ENCODE measurements around the gene PREX1. TPM values are rescaled to one million over a fixed set of nuclear protein-coding genes. Genes with fewer than 3 reads are reported as not detected.

The PREX1 gene
- total RNA-seq, 2 donors from 2014 or later = 7.4 to 37.9 TPM

DNA sequence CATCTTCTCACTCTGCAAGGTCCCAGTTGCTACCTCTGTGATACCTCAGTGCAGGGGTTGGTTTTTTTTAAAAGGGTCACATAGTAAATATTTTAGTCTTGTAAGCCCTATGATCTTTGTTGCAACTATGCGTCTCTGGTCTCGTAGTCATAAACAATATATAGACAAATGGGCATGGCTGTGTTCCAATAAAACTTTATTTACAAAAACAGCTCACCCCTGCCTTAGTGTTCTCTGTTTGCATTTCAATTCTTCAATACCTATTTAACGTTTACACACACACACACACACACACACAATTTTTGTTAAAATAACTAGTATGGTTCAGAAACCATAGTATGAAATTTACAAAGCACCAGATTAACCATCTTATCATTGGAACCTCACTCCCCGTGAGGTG, 216.8 kb downstream of the PREX1 start:
- intact Hi-C loops (cut with DNase I) = loop anchor here (10.0 kb wide), 1 partner anchor 436 kb away; no protein-coding TSS in a partner anchor

DNA sequence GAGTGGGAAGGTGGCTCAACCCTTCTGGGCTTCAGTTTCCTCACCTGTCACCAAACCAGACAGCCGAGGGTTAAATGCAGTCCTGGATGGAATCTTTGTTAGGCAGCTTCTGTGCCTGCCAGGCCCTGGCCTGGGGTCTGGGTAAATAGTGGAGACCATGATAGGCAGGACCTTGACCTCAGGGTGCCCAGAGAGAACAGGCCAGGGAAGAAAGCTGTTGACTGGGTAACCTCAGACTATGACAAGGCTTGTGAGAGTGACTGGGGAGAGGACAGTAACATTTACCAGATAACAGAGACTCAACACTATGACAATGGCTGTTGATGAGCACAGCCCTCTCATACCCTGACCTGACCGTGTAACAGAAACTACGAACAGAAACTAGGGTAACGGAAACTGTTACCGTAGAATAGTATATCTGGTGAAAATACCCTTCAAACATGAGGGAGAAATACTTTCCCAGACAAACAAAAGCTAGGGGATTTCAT, 218.3 kb downstream of the PREX1 start:
- Histone ChIP-seq H3K9me3 (no peaks in the 10 kb centered on the region), H3K27ac (no peak overlapping the region), H3K4me3 (no peak overlapping the region), H3K27me3 (replicated peaks; ENCODE audit: insufficient read depth) (no peaks in the 10 kb centered on the region), H3K4me1 (replicated peaks) (no peaks in the 10 kb centered on the region), H3K36me3 (no peaks in the 10 kb centered on the region)
- intact Hi-C loops (cut with DNase I) = no loop called here
- no peak for DNase-seq (ENCODE audit: low spot score)
- TF ChIP-seq POLR2A (IDR thresholded peaks at IDR 0.05) (no peak), POLR2AphosphoS5 (IDR thresholded peaks at IDR 0.05) (no peak)
- TF ChIP-seq, protein P1, sequence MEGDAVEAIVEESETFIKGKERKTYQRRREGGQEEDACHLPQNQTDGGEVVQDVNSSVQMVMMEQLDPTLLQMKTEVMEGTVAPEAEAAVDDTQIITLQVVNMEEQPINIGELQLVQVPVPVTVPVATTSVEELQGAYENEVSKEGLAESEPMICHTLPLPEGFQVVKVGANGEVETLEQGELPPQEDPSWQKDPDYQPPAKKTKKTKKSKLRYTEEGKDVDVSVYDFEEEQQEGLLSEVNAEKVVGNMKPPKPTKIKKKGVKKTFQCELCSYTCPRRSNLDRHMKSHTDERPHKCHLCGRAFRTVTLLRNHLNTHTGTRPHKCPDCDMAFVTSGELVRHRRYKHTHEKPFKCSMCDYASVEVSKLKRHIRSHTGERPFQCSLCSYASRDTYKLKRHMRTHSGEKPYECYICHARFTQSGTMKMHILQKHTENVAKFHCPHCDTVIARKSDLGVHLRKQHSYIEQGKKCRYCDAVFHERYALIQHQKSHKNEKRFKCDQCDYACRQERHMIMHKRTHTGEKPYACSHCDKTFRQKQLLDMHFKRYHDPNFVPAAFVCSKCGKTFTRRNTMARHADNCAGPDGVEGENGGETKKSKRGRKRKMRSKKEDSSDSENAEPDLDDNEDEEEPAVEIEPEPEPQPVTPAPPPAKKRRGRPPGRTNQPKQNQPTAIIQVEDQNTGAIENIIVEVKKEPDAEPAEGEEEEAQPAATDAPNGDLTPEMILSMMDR (IDR thresholded peaks at IDR 0.05) = no peak
- WGBS = 83% methylated on average over 5 of the region's 5 CpGs

More for the DNA sequence above, 216.8 kb downstream of the PREX1 start:
- Histone ChIP-seq H3K27me3 (replicated peaks; ENCODE audit: insufficient read depth) (no peaks in the 10 kb centered on the region), H3K4me1 (replicated peaks) (no peaks in the 10 kb centered on the region), H3K27ac (no peak overlapping the region), H3K9me3 (no peaks in the 10 kb centered on the region), H3K36me3 (no peaks in the 10 kb centered on the region), H3K4me3 (no peak overlapping the region)
- WGBS = 60% methylated on average over 4 of the region's 4 CpGs
- DNase-seq (ENCODE audit: low spot score) = no peak
- TF ChIP-seq, protein P1 (IDR thresholded peaks at IDR 0.05) = no peak
- TF ChIP-seq POLR2A (IDR thresholded peaks at IDR 0.05) = no peak
- no peak for TF ChIP-seq POLR2AphosphoS5 (IDR thresholded peaks at IDR 0.05)

DNA sequence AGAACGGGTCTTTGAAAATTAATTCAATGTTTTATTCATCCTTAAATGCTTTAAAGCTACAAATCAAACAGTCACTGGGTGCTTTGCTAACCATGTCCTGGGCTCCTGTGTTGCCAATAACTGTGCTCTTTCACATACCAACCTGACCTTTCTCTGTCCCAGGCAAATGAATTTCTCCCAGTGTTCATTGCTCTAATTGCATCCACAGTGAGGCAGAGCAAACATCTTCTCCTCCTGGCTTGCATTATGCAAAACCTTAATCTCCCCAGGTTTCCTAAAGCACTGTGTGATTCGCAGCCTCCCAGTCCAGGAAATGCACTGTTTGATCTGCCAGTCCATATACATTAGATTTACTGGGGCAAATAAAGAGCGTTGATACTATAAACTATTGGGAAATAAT, 219.0 kb downstream of the PREX1 start:
- no peak for TF ChIP-seq POLR2A (IDR thresholded peaks at IDR 0.05)
- TF ChIP-seq, protein P1 (IDR thresholded peaks at IDR 0.05) = no peak
- TF ChIP-seq POLR2AphosphoS5 (IDR thresholded peaks at IDR 0.05) = no peak
- no peak for DNase-seq (ENCODE audit: low spot score)
- H3K27me3 ChIP-seq (replicated peaks; ENCODE audit: insufficient read depth) = no peaks in the 10 kb centered on the region
- no peak overlapping the region for H3K27ac ChIP-seq
- no peak overlapping the region for H3K4me3 ChIP-seq
- intact Hi-C loops (cut with DNase I) = no loop called here
- WGBS = 78% methylated on average over 3 of the region's 3 CpGs
- no peaks in the 10 kb centered on the region for H3K4me1 ChIP-seq (replicated peaks)
- no peaks in the 10 kb centered on the region for H3K9me3 ChIP-seq
- H3K36me3 ChIP-seq = no peaks in the 10 kb centered on the region

DNA sequence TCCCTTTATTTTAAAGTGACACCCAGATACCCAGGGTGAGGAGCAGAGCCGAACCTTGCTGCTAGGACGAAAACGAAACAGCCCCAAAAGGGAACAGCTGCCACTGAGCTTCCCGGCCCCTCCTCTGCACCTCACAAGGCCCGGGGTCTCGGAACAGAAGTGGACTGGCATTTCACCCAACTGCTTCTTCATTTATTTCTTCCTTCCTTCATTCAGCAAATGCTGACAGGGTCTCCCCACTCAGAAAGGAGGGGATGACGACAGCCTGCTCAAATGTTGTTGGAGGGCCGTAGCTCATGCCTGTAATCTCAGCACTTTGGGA, 220.3 kb downstream of the PREX1 start:
- Histone ChIP-seq H3K27me3 (replicated peaks; ENCODE audit: insufficient read depth) (no peaks in the 10 kb centered on the region), H3K9me3 (no peaks in the 10 kb centered on the region), H3K27ac (no peak overlapping the region), H3K36me3 (no peaks in the 10 kb centered on the region), H3K4me3 (no peak overlapping the region), H3K4me1 (replicated peaks) (no peaks in the 10 kb centered on the region)
- intact Hi-C loops (cut with DNase I) = no loop called here
- 95% methylated on average over 8 of the region's 8 CpGs for WGBS
- DNase-seq (ENCODE audit: low spot score) = no peak
- TF ChIP-seq POLR2AphosphoS5 (IDR thresholded peaks at IDR 0.05) = no peak
- TF ChIP-seq, protein P1 (IDR thresholded peaks at IDR 0.05) = no peak
- TF ChIP-seq POLR2A (IDR thresholded peaks at IDR 0.05) = no peak

DNA sequence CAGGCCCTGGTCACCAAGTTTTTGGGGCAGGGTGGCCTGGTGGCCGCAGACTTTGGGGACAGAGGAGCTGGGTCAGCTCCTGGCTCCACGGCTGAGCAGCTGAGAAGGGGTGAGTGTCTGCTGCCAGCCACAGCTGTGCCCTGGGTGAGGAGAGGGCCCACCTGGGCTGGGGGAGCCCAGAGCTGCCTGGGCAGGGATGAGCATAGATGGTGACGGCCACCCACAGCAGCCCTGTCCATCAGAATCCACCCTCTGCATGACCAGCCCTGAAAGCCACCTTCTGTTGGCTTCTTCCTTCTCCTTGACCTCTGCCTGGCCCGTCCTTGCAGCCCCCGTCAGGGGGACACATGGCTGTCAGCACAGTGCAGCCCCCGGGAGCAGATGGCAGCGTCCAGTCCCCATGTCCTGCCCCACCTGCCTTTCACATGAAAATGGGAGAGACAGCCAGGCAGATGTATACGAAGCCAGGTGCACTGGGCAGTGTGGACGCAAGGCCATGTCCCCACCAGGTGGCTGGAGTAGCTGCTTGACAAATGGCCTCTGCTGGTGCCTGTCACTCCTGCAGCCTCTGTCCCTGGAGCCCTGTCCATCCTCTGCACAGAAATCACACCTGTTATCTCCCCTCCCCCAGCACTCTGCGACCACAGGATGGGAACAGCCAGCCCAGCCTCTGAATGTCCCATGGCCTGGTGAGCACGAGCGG, 220.8 kb downstream of the PREX1 start:
- TF ChIP-seq, protein P1 (IDR thresholded peaks at IDR 0.05) = no peak
- TF ChIP-seq POLR2AphosphoS5 (IDR thresholded peaks at IDR 0.05) (no peak), POLR2A (IDR thresholded peaks at IDR 0.05) (no peak)
- no peak for DNase-seq (ENCODE audit: low spot score)
- H3K4me3 ChIP-seq = no peak overlapping the region
- intact Hi-C loops (cut with DNase I) = no loop called here
- H3K36me3 ChIP-seq = no peaks in the 10 kb centered on the region
- no peaks in the 10 kb centered on the region for H3K9me3 ChIP-seq
- WGBS = 94% methylated on average over 11 of the region's 12 CpGs
- no peaks in the 10 kb centered on the region for H3K27me3 ChIP-seq (replicated peaks; ENCODE audit: insufficient read depth)
- H3K27ac ChIP-seq = no peak overlapping the region
- H3K4me1 ChIP-seq (replicated peaks) = no peaks in the 10 kb centered on the region

Measured in prostate gland (tissue), 2 donors.